Measurements from ENCODE around the gene ATAD1. TPM values are rescaled to one million over a fixed set of nuclear protein-coding genes. Genes with fewer than 3 reads are reported as not detected.
A peak's percentile ranks its signal among the peaks of the same experiment; 100 is the strongest.
"Not testable (repeated sequence)": the region's sequence is repeated elsewhere in the genome, so short reads cannot be mapped to it uniquely, and the experiment has no call there.

Gene ATAD1
- total and polyA plus RNA-seq, 4 experiments from 2014 or later = 39.6 to 52.0 (median 44.0) TPM

GRCh38 chr10:87860816-87861403 is 42.9 kb upstream of the ATAD1 start:
- H3K4me3 ChIP-seq (ENCODE audit: low read length in 2 of 2) = no peak overlapping the region
- H3K4me1 Mint-ChIP-seq = peaks cover 20 to 49% (median 25%) of the 10 kb centered on the region in 4 donors
- POLR2A ChIA-PET (ENCODE audit: partially characterized antibody) = interaction anchor here (0.6 to 7.7 kb wide), 16 partner anchors 9 to 722 kb away, joined by 3 to 158 read pairs (median 14); partner anchors contain the start of genes ATAD1 and RNLS

GRCh38 chr10:87860156-87860795 is 42.2 kb upstream of the ATAD1 start:
- peak overlapping the region; percentile 8 for H3K27ac ChIP-seq (ENCODE audit: low read depth, low read length)
- peaks cover 0 to 2% (median 0%) of the 10 kb centered on the region in 8 donors for H3K9me3 Mint-ChIP-seq
- no peaks in the 10 kb centered on the region for H3K9me3 ChIP-seq (ENCODE audit: control insufficient read depth in 1 of 2, low read length in 2 of 2)
- H3K4me3 Mint-ChIP-seq = peak overlapping the region in 7 of 8 donors; percentile 1 to 59 (median 37)
- peaks cover 17% of the 10 kb centered on the region for H3K4me1 ChIP-seq (ENCODE audit: insufficient read depth, low read length)
- peaks cover 0 to 3% of the 10 kb centered on the region in 2 donors for H3K27me3 Mint-ChIP-seq
- peaks cover 19 to 43% (median 24%) of the 10 kb centered on the region in 4 donors for H3K4me1 Mint-ChIP-seq
- no peak overlapping the region for H3K4me3 ChIP-seq (ENCODE audit: low read length in 2 of 2)
- H3K36me3 Mint-ChIP-seq = peaks cover 0 to 27% of the 10 kb centered on the region in 2 donors
- intact Hi-C loops (cut with micrococcal nuclease) = loop anchor here (1.0 to 10.0 kb wide), 10 partner anchors 57 to 967 kb away; partner anchors contain the start of gene GLUD1
- no peaks in the 10 kb centered on the region for H3K27me3 ChIP-seq (ENCODE audit: insufficient read depth, low read length)
- peak; percentile 55 to 63 (median 57) for DNase-seq
- CTCF ChIA-PET (ENCODE audit: partially characterized antibody) = interaction anchor here (0.7 to 10.6 kb wide), 17 partner anchors 9 to 695 kb away, joined by 3 to 225 read pairs (median 10); partner anchors contain the start of gene ATAD1
- POLR2A ChIA-PET (ENCODE audit: partially characterized antibody) = interaction anchor here (3.2 to 7.7 kb wide), 4 partner anchors 9 to 526 kb away, joined by 18 to 158 read pairs (median 47); partner anchors contain the start of gene ATAD1
- H3K36me3 ChIP-seq (ENCODE audit: insufficient read depth, low read length) = no peaks in the 10 kb centered on the region
- peak overlapping the region; percentile 65 to 99 (median 88) for H3K27ac Mint-ChIP-seq

More at GRCh38 chr10:87860816-87861403, 42.9 kb upstream of the ATAD1 start:
- peak overlapping the region; percentile 69 for H3K27ac ChIP-seq (ENCODE audit: low read depth, low read length)
- CTCF ChIA-PET (ENCODE audit: partially characterized antibody) = interaction anchor here (0.7 to 10.6 kb wide), 16 partner anchors 9 to 722 kb away, joined by 3 to 225 read pairs (median 8); partner anchors contain the start of gene RNLS
- peak overlapping the region; percentile 95 to 99 (median 97) for H3K4me3 Mint-ChIP-seq
- peaks cover 0 to 34% of the 10 kb centered on the region in 2 donors for H3K36me3 Mint-ChIP-seq
- no peaks in the 10 kb centered on the region for H3K27me3 ChIP-seq (ENCODE audit: insufficient read depth, low read length)
- H3K27me3 Mint-ChIP-seq = peaks cover 0 to 3% of the 10 kb centered on the region in 2 donors
- H3K36me3 ChIP-seq (ENCODE audit: insufficient read depth, low read length) = no peaks in the 10 kb centered on the region
- intact Hi-C loops (cut with micrococcal nuclease) = loop anchor here (1.0 to 10.0 kb wide), 10 partner anchors 56 to 966 kb away; partner anchors contain the start of gene GLUD1
- no peak for DNase-seq
- H3K9me3 Mint-ChIP-seq = peaks cover 0 to 2% (median 0%) of the 10 kb centered on the region in 8 donors
- H3K9me3 ChIP-seq (ENCODE audit: control insufficient read depth in 1 of 2, low read length in 2 of 2) = no peaks in the 10 kb centered on the region
- peaks cover 23% of the 10 kb centered on the region for H3K4me1 ChIP-seq (ENCODE audit: insufficient read depth, low read length)
- H3K27ac Mint-ChIP-seq = peak overlapping the region; percentile 88 to 99 (median 96)

GRCh38 chr10:87855665-87856064 is 37.6 kb upstream of the ATAD1 start:
- H3K36me3 Mint-ChIP-seq; POLR2A ChIA-PET (ENCODE audit: partially characterized antibody); H3K27me3 ChIP-seq (ENCODE audit: insufficient read depth, low read length); H3K27ac ChIP-seq (ENCODE audit: low read depth, low read length); H3K27me3 Mint-ChIP-seq; H3K4me3 ChIP-seq (ENCODE audit: low read length in 2 of 2); H3K4me1 ChIP-seq (ENCODE audit: insufficient read depth, low read length); H3K4me3 Mint-ChIP-seq; H3K9me3 Mint-ChIP-seq; intact Hi-C loops (cut with micrococcal nuclease); H3K36me3 ChIP-seq (ENCODE audit: insufficient read depth, low read length); H3K9me3 ChIP-seq (ENCODE audit: control insufficient read depth in 1 of 2, low read length in 2 of 2): not testable (repeated sequence)
- Mint-ChIP-seq H3K27ac (peak overlapping the region in 2 of 7 donors; percentile 22 to 82), H3K4me1 (peaks cover 14 to 22% (median 15%) of the 10 kb centered on the region in 4 donors)
- CTCF ChIA-PET (ENCODE audit: partially characterized antibody) = interaction anchor here (1.3 to 10.6 kb wide), 2 partner anchors 10 to 532 kb away, joined by 4 to 225 read pairs; no protein-coding TSS in a partner anchor
- DNase-seq = peak; percentile 7 to 47 (median 10)

- DNase-seq; H3K4me3 Mint-ChIP-seq; H3K4me3 ChIP-seq (ENCODE audit: low read length in 2 of 2); H3K9me3 Mint-ChIP-seq; H3K36me3 ChIP-seq (ENCODE audit: insufficient read depth, low read length); H3K27me3 ChIP-seq (ENCODE audit: insufficient read depth, low read length); H3K9me3 ChIP-seq (ENCODE audit: control insufficient read depth in 1 of 2, low read length in 2 of 2); CTCF ChIA-PET (ENCODE audit: partially characterized antibody); H3K27ac ChIP-seq (ENCODE audit: low read depth, low read length); H3K36me3 Mint-ChIP-seq; H3K4me1 ChIP-seq (ENCODE audit: insufficient read depth, low read length); POLR2A ChIA-PET (ENCODE audit: partially characterized antibody); intact Hi-C loops (cut with micrococcal nuclease); H3K27me3 Mint-ChIP-seq: not testable (repeated sequence)
- peak overlapping the region in 2 of 7 donors; percentile 22 to 82 for H3K27ac Mint-ChIP-seq
- H3K4me1 Mint-ChIP-seq = peaks cover 11 to 18% (median 12%) of the 10 kb centered on the region in 4 donors
Observed at GRCh38 chr10:87855247-87855646, 37.2 kb upstream of the ATAD1 start.

GRCh38 chr10:87852089-87852488 is 34.1 kb upstream of the ATAD1 start:
- Mint-ChIP-seq H3K27ac (no peak overlapping the region), H3K9me3 (no peaks in the 10 kb centered on the region), H3K27me3 (no peaks in the 10 kb centered on the region), H3K4me3 (no peak overlapping the region), H3K4me1 (peaks cover 8 to 14% (median 9%) of the 10 kb centered on the region in 4 donors), H3K36me3 (no peaks in the 10 kb centered on the region)
- Histone ChIP-seq H3K36me3 (ENCODE audit: insufficient read depth, low read length) (no peaks in the 10 kb centered on the region), H3K4me1 (ENCODE audit: insufficient read depth, low read length) (peaks cover 6% of the 10 kb centered on the region), H3K27me3 (ENCODE audit: insufficient read depth, low read length) (no peaks in the 10 kb centered on the region), H3K27ac (ENCODE audit: low read depth, low read length) (no peak overlapping the region), H3K9me3 (ENCODE audit: control insufficient read depth in 1 of 2, low read length in 2 of 2) (no peaks in the 10 kb centered on the region), H3K4me3 (ENCODE audit: low read length in 2 of 2) (no peak overlapping the region)
- DNase-seq = no peak
- POLR2A ChIA-PET (ENCODE audit: partially characterized antibody) = interaction anchor here (3.4 kb wide), 1 partner anchor 10 kb away, joined by 22 read pairs; the partner anchor contains the start of genes KLLN and PTEN
- intact Hi-C loops (cut with micrococcal nuclease) = no loop called here
- CTCF ChIA-PET (ENCODE audit: partially characterized antibody) = interaction anchor here (0.9 to 4.7 kb wide), 9 partner anchors 10 to 702 kb away, joined by 3 to 57 read pairs (median 9); partner anchors contain the start of genes ATAD1, KLLN and PTEN

- Mint-ChIP-seq H3K36me3 (no peaks in the 10 kb centered on the region), H3K4me3 (no peak overlapping the region), H3K27me3 (no peaks in the 10 kb centered on the region), H3K9me3 (no peaks in the 10 kb centered on the region), H3K27ac (no peak overlapping the region), H3K4me1 (peaks cover 8 to 14% (median 9%) of the 10 kb centered on the region in 4 donors)
- ChIA-PET POLR2A (ENCODE audit: partially characterized antibody) (interaction anchor here (1.1 to 3.4 kb wide), 6 partner anchors 11 to 541 kb away, joined by 3 to 22 read pairs (median 4); partner anchors contain the start of genes ATAD1, KLLN and PTEN), CTCF (ENCODE audit: partially characterized antibody) (interaction anchor here (0.5 to 4.7 kb wide), 20 partner anchors 9 to 809 kb away, joined by 3 to 57 read pairs (median 4); partner anchors contain the start of genes ATAD1, KLLN, PTEN and RNLS)
- Histone ChIP-seq H3K27ac (ENCODE audit: low read depth, low read length) (no peak overlapping the region), H3K4me3 (ENCODE audit: low read length in 2 of 2) (no peak overlapping the region), H3K9me3 (ENCODE audit: control insufficient read depth in 1 of 2, low read length in 2 of 2) (no peaks in the 10 kb centered on the region), H3K36me3 (ENCODE audit: insufficient read depth, low read length) (no peaks in the 10 kb centered on the region), H3K27me3 (ENCODE audit: insufficient read depth, low read length) (no peaks in the 10 kb centered on the region), H3K4me1 (ENCODE audit: insufficient read depth, low read length) (peaks cover 6% of the 10 kb centered on the region)
- peak; percentile 38 to 59 (median 52) for DNase-seq
- intact Hi-C loops (cut with micrococcal nuclease) = loop anchor here (1.0 kb wide), 2 partner anchors 539 to 703 kb away; no protein-coding TSS in a partner anchor
Observed at GRCh38 chr10:87850742-87851205, 32.7 kb upstream of the ATAD1 start.
